H9 (cell line): ENCODE data around the gene TMEM205. TPM values are rescaled to one million over a fixed set of nuclear protein-coding genes. Genes with fewer than 3 reads are reported as not detected.
A peak's percentile ranks its signal among the peaks of the same experiment; 100 is the strongest.

Source experiments
- DNase-seq: peaks from one replicate; pipeline ENCODE4 v3.0.0-alpha.2; 2017
- H2AFZ ChIP-seq: one replicate; pipeline ENCODE4 v1.6.1; 2013; ENCODE audit warnings: mild to moderate bottlenecking, low read length, control low read depth, moderate library complexity
- H2AK5ac ChIP-seq: 2 replicates; pipeline ENCODE4 v1.6.1; 2013; ENCODE audit warnings: low read length, control low read depth, mixed read lengths; ENCODE audit not compliant: insufficient read length
- H2BK120ac ChIP-seq: one replicate; pipeline ENCODE4 v1.6.1; 2013; ENCODE audit warnings: low read depth, mild to moderate bottlenecking, low read length, control low read depth, inconsistent platforms; ENCODE audit not compliant: poor library complexity, severe bottlenecking
- H2BK12ac ChIP-seq: 2 replicates; pipeline ENCODE4 v1.6.1; 2013; ENCODE audit warnings: low read length, control low read depth, mixed read lengths, low read depth; ENCODE audit not compliant: insufficient read length
- H2BK15ac ChIP-seq: 2 replicates; pipeline ENCODE4 v1.6.1; 2013; ENCODE audit warnings: low read depth, low read length, control low read depth
- H2BK20ac ChIP-seq: one replicate; pipeline ENCODE4 v1.6.1; 2013; ENCODE audit warnings: low read depth, mild to moderate bottlenecking, low read length, control low read depth, inconsistent platforms; ENCODE audit not compliant: poor library complexity, severe bottlenecking
- H2BK5ac ChIP-seq: 2 replicates; pipeline ENCODE4 v1.6.1; 2013; ENCODE audit warnings: low read length, control low read depth, mixed read lengths; ENCODE audit not compliant: insufficient read length
- H3K14ac ChIP-seq: 2 replicates; pipeline ENCODE4 v1.6.1; 2013; ENCODE audit warnings: low read length, control low read depth; ENCODE audit not compliant: insufficient read depth
- H3K18ac ChIP-seq: 2 replicates; pipeline ENCODE4 v1.6.1; 2013; ENCODE audit warnings: low read depth, mild to moderate bottlenecking, mixed read lengths, low read length, control low read depth; ENCODE audit not compliant: insufficient read length
- H3K23ac ChIP-seq: 2 replicates; pipeline ENCODE4 v1.6.1; 2013; ENCODE audit warnings: low read length, control low read depth, mixed read lengths, low read depth; ENCODE audit not compliant: insufficient read length
- H3K23me2 ChIP-seq: 2 replicates; pipeline ENCODE4 v1.6.1; 2013; ENCODE audit warnings: low read depth, mild to moderate bottlenecking, mixed read lengths, low read length, control low read depth; ENCODE audit not compliant: insufficient read length, poor library complexity, severe bottlenecking
- H3K27ac ChIP-seq: 2 replicates; pipeline ENCODE4 v1.5.1; 2013; ENCODE audit warnings: low read length, control low read depth, mixed read lengths, low read depth; ENCODE audit not compliant: insufficient read length
- H3K27me3 ChIP-seq: 2 replicates; pipeline ENCODE4 v1.6.1; 2013; ENCODE audit warnings: low read length, control low read depth, inconsistent platforms; ENCODE audit not compliant: insufficient read depth
- H3K4ac ChIP-seq: 2 replicates; pipeline ENCODE4 v1.6.1; 2013; ENCODE audit warnings: low read depth, mild to moderate bottlenecking, control low read depth, inconsistent platforms, low read length, moderate library complexity
- H3K4me1 ChIP-seq: 2 replicates; pipeline ENCODE4 v1.6.1; 2013; ENCODE audit warnings: low read length, control low read depth, inconsistent platforms; ENCODE audit not compliant: insufficient read depth
- H3K4me2 ChIP-seq: 2 replicates; pipeline ENCODE4 v1.6.1; 2013; ENCODE audit warnings: low read length, control low read depth, mixed read lengths; ENCODE audit not compliant: insufficient read length, insufficient read depth
- H3K56ac ChIP-seq: 2 replicates; pipeline ENCODE4 v1.6.1; 2013; ENCODE audit warnings: low read depth, mild to moderate bottlenecking, mixed read lengths, low read length, control low read depth; ENCODE audit not compliant: insufficient read length
- H3K79me1 ChIP-seq: 2 replicates; pipeline ENCODE4 v1.6.1; 2013; ENCODE audit warnings: low read depth, mild to moderate bottlenecking, moderate library complexity, low read length, control low read depth, inconsistent platforms; ENCODE audit not compliant: insufficient read depth, poor library complexity, severe bottlenecking
- H3K79me2 ChIP-seq: 2 replicates; pipeline ENCODE4 v1.6.1; 2013; ENCODE audit warnings: low read length, control low read depth, inconsistent platforms; ENCODE audit not compliant: insufficient read depth
- H3K9ac ChIP-seq: 2 replicates; pipeline ENCODE4 v1.6.1; 2013; ENCODE audit warnings: low read length, control low read depth, mixed read lengths; ENCODE audit not compliant: insufficient read length; ENCODE audit errors: extremely low read depth
- H3K9me3 ChIP-seq: one replicate; pipeline ENCODE4 v1.6.1; 2013; ENCODE audit warnings: low read depth, low read length, inconsistent platforms; ENCODE audit not compliant: control insufficient read depth
- H3T11ph ChIP-seq: one replicate; pipeline ENCODE4 v1.6.1; 2013; ENCODE audit warnings: mild to moderate bottlenecking, low read length, control low read depth, inconsistent platforms
- H4K20me1 ChIP-seq: one replicate; pipeline ENCODE4 v1.6.1; 2013; ENCODE audit not compliant: control insufficient read depth, insufficient read length, insufficient read depth
- H4K5ac ChIP-seq: 2 replicates; pipeline ENCODE4 v1.6.1; 2013; ENCODE audit warnings: low read depth, mild to moderate bottlenecking, mixed read lengths, low read length, control low read depth; ENCODE audit not compliant: insufficient read length
- H4K8ac ChIP-seq: replicated peaks from 2 replicates; pipeline ENCODE4 v1.6.1; 2013; ENCODE audit warnings: low read length, control low read depth, mixed read lengths, low read depth; ENCODE audit not compliant: insufficient read length
- H4K91ac ChIP-seq: 2 replicates; pipeline ENCODE4 v1.6.1; 2013; ENCODE audit warnings: low read depth, mild to moderate bottlenecking, moderate library complexity, mixed read lengths, low read length, control low read depth; ENCODE audit not compliant: insufficient read length
- H3K27ac Mint-ChIP-seq, 3 experiments: 2 replicates in 2 of 3; 3 replicates in 1 of 3; pipeline ENCODE4 v1.8.0; 2020 to 2021; ENCODE audit warnings: mixed read lengths in 3 of 3, mild to moderate bottlenecking in 1 of 3, moderate library complexity in 1 of 3
- H3K27me3 Mint-ChIP-seq: 2 replicates; pipeline ENCODE4 v1.8.0; 2021; ENCODE audit warnings: low read depth, mild to moderate bottlenecking, moderate library complexity, mixed read lengths
- H3K36me3 Mint-ChIP-seq, 3 experiments: 2 replicates in 2 of 3; 3 replicates in 1 of 3; pipeline ENCODE4 v1.8.0; 2020 to 2021; ENCODE audit warnings: low read depth in 3 of 3, mixed read lengths in 3 of 3; ENCODE audit not compliant: insufficient read depth in 1 of 3
- H3K4me1 Mint-ChIP-seq, 2 experiments: 2 replicates each; pipeline ENCODE4 v1.8.0; 2020; ENCODE audit warnings: mixed read lengths in 2 of 2
- H3K4me3 Mint-ChIP-seq, 2 experiments: 2 replicates in 1 of 2; 3 replicates in 1 of 2; pipeline ENCODE4 v1.8.0; 2020 to 2021; ENCODE audit warnings: mild to moderate bottlenecking in 2 of 2, mixed read lengths in 2 of 2, moderate library complexity in 1 of 2
- H3K9me3 Mint-ChIP-seq, 2 experiments: 2 replicates in 1 of 2; 3 replicates in 1 of 2; pipeline ENCODE4 v1.8.0; 2020; ENCODE audit warnings: mild to moderate bottlenecking in 2 of 2, mixed read lengths in 2 of 2, moderate library complexity in 1 of 2
- CTCF ChIP-seq: fragments of 200-600 bp; sonication (generic); conservative IDR thresholded peaks from 3 replicates; pipeline ENCODE4 v1.8.0; 2021; ENCODE audit warnings: antibody characterized with exemption, mild to moderate bottlenecking
- whole genome bisulfite sequencing: extraction: QIAGEN DNeasy Blood & Tissue Kit; methylation state at CpG from one replicate; pipeline ENCODE4 v1.1.7; 2013; ENCODE audit warnings: missing lambda C conversion rate, low lambda C conversion rate, mixed read lengths; ENCODE audit not compliant: insufficient read length; ENCODE audit errors: extremely low coverage; 5-methylcytosine and 5-hydroxymethylcytosine counted together
- total RNA-seq: library from RNA; stranded (reverse); gene quantifications from 2 replicates; pipeline ENCODE4 v1.2.1, GENCODE V29; 2021

The TMEM205 gene
- total RNA-seq, 1 experiment from 2014 or later = 69.7 TPM

- WGBS = no CpG with 5 or more reads among the region's 44 CpGs
- H2AK5ac ChIP-seq = no peak within 1 kb of the TSS
- peak; percentile 99 for DNase-seq
- no peak within 1 kb of the TSS for H3K23ac ChIP-seq
- H2BK12ac ChIP-seq = no peak within 1 kb of the TSS
- H3K4ac ChIP-seq = no peak within 1 kb of the TSS
- peak within 1 kb of the TSS; percentile 22 for H3K27ac ChIP-seq
- Mint-ChIP-seq H3K4me1 (peaks cover 6 to 21% of the 10 kb centered on the region in 2 experiments), H3K4me3 (no peak within 1 kb of the TSS), H3K27me3 (no peaks in the 10 kb centered on the region), H3K27ac (peak within 1 kb of the TSS in 1 of 3 experiments; percentile 68; a peak in 3 of 7 replicates), H3K36me3 (peaks cover 3 to 27% (median 19%) of the 10 kb centered on the region in 3 experiments; a peak in 6 of 7 replicates), H3K9me3 (no peaks in the 10 kb centered on the region)
- H4K8ac ChIP-seq = no peak within 1 kb of the TSS
- no peaks in the 10 kb centered on the region for H3K4me1 ChIP-seq
- no peak within 1 kb of the TSS for H3K56ac ChIP-seq
- H3K18ac ChIP-seq = peak within 1 kb of the TSS; percentile 91
- no peak within 1 kb of the TSS for H4K91ac ChIP-seq
- H3K9ac ChIP-seq = peak within 1 kb of the TSS; percentile 76
- peak within 1 kb of the TSS; percentile 69 for H3K4me2 ChIP-seq
- H2BK120ac ChIP-seq = no peak within 1 kb of the TSS
- no peak within 1 kb of the TSS for H2BK15ac ChIP-seq
- H3T11ph ChIP-seq = no peak within 1 kb of the TSS
- H3K9me3 ChIP-seq = no peaks in the 10 kb centered on the region
- H2BK20ac ChIP-seq = no peak within 1 kb of the TSS
- H3K27me3 ChIP-seq = no peaks in the 10 kb centered on the region
- H3K23me2 ChIP-seq = no peaks in the 10 kb centered on the region
- no peak for TF ChIP-seq CTCF
- no peak within 1 kb of the TSS for H4K5ac ChIP-seq
- H2BK5ac ChIP-seq = no peak within 1 kb of the TSS
- H4K20me1 ChIP-seq = no peaks in the 10 kb centered on the region
- peak within 1 kb of the TSS; percentile 95; the same call in 1 of the 2 replicates for H3K14ac ChIP-seq
- no peak within 1 kb of the TSS for H2AFZ ChIP-seq
- H3K79me2 ChIP-seq = no peaks in the 10 kb centered on the region
- H3K79me1 ChIP-seq = no peaks in the 10 kb centered on the region
Measured at GRCh38 chr19:11374433-11375142, 28.5 kb upstream of the TMEM205 start, which contains the start of gene SWSAP1. SWSAP1 (plus strand) TSS chr19:11374666; CDS start chr19:11374681, 15 bp downstream.
